Tibial artery (tissue), 4 donors: Measurements from ENCODE around the gene SLX9.
A peak's percentile ranks its signal among the peaks of the same experiment; 100 is the strongest.

Source experiments
- DNase-seq, 2 donors: peaks; one replicate each; pipeline ENCODE4 v3.0.0-alpha.2; 2019
- H3K27ac ChIP-seq, 2 donors: fragments of 200-600 bp; sonication (generic) in 1 of 2; 1 replicate in 1 of 2; 2 replicates in 1 of 2; pipeline ENCODE4 v1.5.1; 2018 to 2019; ENCODE audit warnings: mild to moderate bottlenecking in 1 of 2
- H3K27me3 ChIP-seq, 2 donors: fragments of 200-600 bp; sonication (generic) in 1 of 2; one replicate each; pipeline versions ENCODE4 v1.5.1 to v1.6.0; 2016 to 2019
- H3K36me3 ChIP-seq, 3 donors: fragments of 200-600 bp; sonication (generic) in 2 of 3; one replicate each; pipeline ENCODE4 v1.5.1; 2016 to 2019; ENCODE audit warnings: mild to moderate bottlenecking in 2 of 3
- H3K4me1 ChIP-seq, 4 donors: fragments of 200-600 bp; sonication (generic) in 2 of 4; 1 replicate in 3 of 4; 2 replicates in 1 of 4; pipeline ENCODE4 v1.5.1; 2016 to 2019
- H3K4me3 ChIP-seq, 2 donors: fragments of 200-600 bp; sonication (generic) in 1 of 2; 1 replicate in 1 of 2; 2 replicates in 1 of 2; pipeline ENCODE4 v1.5.1; 2018 to 2019; ENCODE audit warnings: mild to moderate bottlenecking in 2 of 2
- H3K9me3 ChIP-seq, 3 donors: fragments of 200-600 bp; sonication (generic) in 1 of 3; one replicate each; pipeline ENCODE4 v1.5.1; 2016 to 2019
- intact Hi-C: fragments of 100-400 bp; cut with DNase I; formaldehyde crosslinking; loops from one replicate; pipeline ENCODE4 v1.15.0; 2023; ENCODE audit warnings: low total_unique reads
- TF ChIP-seq, protein P1 (sequence below), 2 experiments: fragments of 200-600 bp in 1 of 2; fragments of 450-650 bp in 1 of 2; IDR thresholded peaks; one replicate each; pipeline ENCODE4 v1.5.1; 2017 to 2019; ENCODE audit warnings: antibody characterized with exemption in 2 of 2, mild to moderate bottlenecking in 1 of 2, moderate library complexity in 1 of 2

SLX9 gene

DNA sequence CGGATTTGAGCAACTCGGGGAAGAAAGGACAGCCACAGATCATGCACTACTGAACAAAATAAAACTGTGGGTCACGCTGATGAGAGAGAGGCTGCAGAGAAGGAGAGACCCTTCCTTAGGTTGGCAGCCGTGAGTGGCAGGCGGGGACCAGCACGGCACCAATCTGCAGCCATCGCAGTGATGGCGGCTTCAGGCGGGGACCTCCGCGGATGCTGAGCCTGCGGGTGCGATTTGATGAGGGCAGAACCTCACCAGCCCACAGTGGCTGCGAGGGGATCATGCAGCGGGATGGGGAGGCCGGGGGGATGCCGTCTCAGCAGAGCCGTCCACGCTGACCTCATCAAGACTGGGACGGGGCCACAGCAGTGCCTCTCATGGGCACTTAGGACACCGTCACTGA lies 30.9 kb upstream of the SLX9 start:
- Histone ChIP-seq H3K4me3 (peak overlapping the region in 1 of 2 donors; percentile 27), H3K9me3 (no peaks in the 10 kb centered on the region), H3K27ac (peak overlapping the region in 1 of 2 donors; percentile 62), H3K4me1 (peaks cover 0 to 49% (median 34%) of the 10 kb centered on the region in 4 donors), H3K27me3 (no peaks in the 10 kb centered on the region), H3K36me3 (no peaks in the 10 kb centered on the region)
- intact Hi-C loops = no loop called here
- no peak for DNase-seq
- TF ChIP-seq, protein P1, sequence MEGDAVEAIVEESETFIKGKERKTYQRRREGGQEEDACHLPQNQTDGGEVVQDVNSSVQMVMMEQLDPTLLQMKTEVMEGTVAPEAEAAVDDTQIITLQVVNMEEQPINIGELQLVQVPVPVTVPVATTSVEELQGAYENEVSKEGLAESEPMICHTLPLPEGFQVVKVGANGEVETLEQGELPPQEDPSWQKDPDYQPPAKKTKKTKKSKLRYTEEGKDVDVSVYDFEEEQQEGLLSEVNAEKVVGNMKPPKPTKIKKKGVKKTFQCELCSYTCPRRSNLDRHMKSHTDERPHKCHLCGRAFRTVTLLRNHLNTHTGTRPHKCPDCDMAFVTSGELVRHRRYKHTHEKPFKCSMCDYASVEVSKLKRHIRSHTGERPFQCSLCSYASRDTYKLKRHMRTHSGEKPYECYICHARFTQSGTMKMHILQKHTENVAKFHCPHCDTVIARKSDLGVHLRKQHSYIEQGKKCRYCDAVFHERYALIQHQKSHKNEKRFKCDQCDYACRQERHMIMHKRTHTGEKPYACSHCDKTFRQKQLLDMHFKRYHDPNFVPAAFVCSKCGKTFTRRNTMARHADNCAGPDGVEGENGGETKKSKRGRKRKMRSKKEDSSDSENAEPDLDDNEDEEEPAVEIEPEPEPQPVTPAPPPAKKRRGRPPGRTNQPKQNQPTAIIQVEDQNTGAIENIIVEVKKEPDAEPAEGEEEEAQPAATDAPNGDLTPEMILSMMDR (IDR thresholded peaks at IDR 0.05) = no peak

DNA sequence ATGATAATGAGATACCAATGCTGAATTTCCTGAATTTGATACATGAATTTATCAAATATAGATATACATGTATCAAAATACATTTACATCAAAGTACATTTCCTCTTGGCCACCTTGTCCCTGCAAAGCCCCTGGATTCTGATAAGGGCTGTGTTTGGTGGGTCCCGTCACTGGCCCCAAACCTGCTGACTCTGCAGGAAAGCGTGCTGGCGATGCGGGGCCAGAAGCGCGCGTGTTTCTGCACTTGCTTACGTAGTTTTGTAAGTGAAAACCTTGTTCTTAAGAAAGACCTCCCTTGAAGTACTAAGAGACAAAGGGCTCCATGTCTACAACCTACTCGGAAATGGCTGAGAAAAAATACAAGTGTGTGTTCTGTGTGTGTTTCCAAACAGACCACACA lies 30.1 kb upstream of the SLX9 start:
- TF ChIP-seq, protein P1 (IDR thresholded peaks at IDR 0.05) = no peak
- Histone ChIP-seq H3K9me3 (no peaks in the 10 kb centered on the region), H3K27me3 (no peaks in the 10 kb centered on the region), H3K27ac (no peak overlapping the region), H3K36me3 (no peaks in the 10 kb centered on the region), H3K4me3 (no peak overlapping the region), H3K4me1 (peaks cover 0 to 49% (median 34%) of the 10 kb centered on the region in 4 donors)
- intact Hi-C loops = no loop called here
- no peak for DNase-seq

DNA sequence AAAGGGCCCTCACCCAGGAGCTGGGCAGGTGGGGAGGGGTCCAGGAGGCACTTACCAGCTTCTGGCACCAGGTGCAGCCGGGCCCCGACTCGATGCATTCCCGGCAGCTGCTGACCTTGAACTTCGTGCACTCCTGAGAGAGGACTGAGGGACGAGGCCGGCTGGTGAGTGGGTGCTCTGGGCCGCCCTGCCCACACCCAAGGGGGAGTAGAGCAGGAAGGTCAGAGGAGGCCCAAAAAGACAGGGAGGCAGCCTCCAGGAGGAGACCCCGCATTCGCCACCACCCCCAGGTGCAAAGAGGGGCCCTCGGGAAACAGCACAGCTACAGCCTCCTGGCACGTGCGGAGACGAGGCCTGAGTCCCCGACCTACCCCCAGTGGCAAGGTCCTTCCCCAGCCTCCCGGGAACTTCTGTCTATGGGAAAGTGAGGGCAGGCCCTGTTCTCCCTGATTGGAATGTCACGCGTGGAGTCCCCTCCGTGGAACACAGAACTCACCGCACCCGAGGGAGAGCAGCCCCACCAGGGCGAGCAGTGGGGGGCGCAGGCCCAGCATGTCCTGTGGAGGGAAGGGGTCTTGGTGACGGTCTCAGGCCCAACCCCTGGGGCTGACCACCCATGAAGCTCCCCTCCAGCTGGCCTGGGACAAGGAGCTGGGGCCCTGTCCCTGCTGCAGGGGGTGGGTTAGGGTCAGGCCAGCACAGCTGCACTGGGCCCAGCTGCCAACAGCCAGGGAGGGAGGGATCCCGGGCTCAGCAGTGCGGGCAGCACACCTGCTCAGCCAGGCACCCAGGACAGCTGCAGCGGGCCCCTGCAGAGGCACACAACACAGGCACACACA lies 29.4 kb upstream of the SLX9 start:
- intact Hi-C loops = no loop called here
- peaks cover 0 to 49% (median 34%) of the 10 kb centered on the region in 4 donors for H3K4me1 ChIP-seq
- no peaks in the 10 kb centered on the region for H3K36me3 ChIP-seq
- no peak for DNase-seq
- TF ChIP-seq, protein P1 (IDR thresholded peaks at IDR 0.05) = no peak
- H3K27me3 ChIP-seq = no peaks in the 10 kb centered on the region
- H3K4me3 ChIP-seq = no peak overlapping the region
- no peaks in the 10 kb centered on the region for H3K9me3 ChIP-seq
- H3K27ac ChIP-seq = peak overlapping the region in 1 of 2 donors; percentile 33

DNA sequence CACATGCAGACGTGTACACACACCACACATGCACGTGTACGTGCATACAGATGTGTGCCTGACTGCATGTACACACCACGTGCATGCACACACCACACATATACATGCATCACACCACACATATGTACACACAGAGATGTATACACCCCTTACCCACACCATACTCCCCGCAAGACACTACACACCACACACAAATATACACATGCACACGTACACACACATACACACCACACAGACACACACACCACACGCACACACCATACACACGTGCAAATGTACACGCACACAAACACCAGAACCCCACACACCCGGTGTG lies 28.8 kb upstream of the SLX9 start:
- H3K9me3 ChIP-seq = no peaks in the 10 kb centered on the region
- no peaks in the 10 kb centered on the region for H3K36me3 ChIP-seq
- H3K27me3 ChIP-seq = no peaks in the 10 kb centered on the region
- no peak for DNase-seq
- no peak overlapping the region for H3K27ac ChIP-seq
- peaks cover 0 to 49% (median 34%) of the 10 kb centered on the region in 4 donors for H3K4me1 ChIP-seq
- H3K4me3 ChIP-seq = no peak overlapping the region
- TF ChIP-seq, protein P1 (IDR thresholded peaks at IDR 0.05) = no peak
- intact Hi-C loops = no loop called here

DNA sequence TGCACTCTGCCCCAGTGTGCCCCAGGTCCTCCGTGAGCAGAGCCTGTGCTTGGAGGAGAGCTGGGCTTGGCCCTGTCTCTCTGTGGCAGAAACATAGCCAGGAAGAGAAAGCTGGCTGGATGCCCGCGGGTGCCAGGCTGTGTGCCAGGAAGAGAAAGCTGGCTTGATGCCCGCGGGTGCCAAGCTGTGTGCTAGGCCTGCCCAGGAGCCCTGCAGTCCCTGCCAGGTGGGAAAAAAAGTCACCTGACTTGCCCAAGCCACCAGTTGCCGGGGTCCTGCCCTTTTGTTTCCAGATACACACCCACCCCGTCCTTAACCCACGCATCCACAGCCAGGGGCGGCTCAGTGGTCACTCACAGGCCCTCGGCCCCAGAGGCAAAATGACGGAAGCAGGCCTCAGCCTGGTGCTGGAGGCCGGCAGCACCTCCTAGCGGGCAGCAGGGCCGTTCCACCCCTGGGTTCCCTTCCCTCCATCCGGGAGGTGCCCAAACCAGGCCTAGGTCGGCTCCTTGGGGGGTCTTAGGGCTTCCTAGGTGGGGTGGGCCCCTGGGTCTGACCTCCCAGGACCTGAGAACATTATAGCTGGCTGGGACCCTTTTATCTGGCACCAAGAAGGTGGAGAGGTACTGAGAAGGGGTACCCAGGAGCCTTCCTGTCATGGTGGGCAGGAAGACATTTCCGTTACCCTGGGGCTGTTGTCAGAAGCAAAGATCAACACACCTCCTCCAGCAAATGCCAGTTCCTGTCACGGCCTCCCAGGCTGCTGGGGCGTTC lies 28.3 kb upstream of the SLX9 start:
- Histone ChIP-seq H3K4me3 (no peak overlapping the region), H3K9me3 (no peaks in the 10 kb centered on the region), H3K36me3 (no peaks in the 10 kb centered on the region), H3K27me3 (no peaks in the 10 kb centered on the region), H3K27ac (peak overlapping the region; percentile 16 to 67), H3K4me1 (peaks cover 0 to 49% (median 34%) of the 10 kb centered on the region in 4 donors)
- DNase-seq = peak; percentile 80 to 94
- intact Hi-C loops = no loop called here
- TF ChIP-seq, protein P1 (IDR thresholded peaks at IDR 0.05) = peak; percentile 30 to 41
